ENCODE data around the gene PC.

DNA sequence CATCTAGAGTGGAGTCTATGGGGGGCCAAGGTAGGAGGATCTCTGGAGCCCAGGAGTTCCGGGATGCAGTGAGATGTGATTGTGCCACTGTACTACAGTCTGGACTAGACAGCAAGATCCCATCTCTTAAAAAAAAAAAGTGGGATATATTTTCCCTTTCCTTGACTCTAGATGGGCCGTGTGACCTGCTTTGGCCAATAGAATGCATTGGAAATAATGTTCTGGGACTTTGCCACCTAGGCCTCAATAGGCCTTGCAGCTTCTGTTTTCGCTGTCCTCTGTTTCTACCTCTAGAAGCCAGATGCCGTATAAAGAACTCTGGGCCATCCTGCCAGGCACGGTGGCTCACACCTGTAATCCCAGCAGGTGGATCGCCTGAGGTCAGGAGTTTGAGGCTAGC, 20.5 kb upstream of the PC start:
- TF ChIP-seq, protein P1, sequence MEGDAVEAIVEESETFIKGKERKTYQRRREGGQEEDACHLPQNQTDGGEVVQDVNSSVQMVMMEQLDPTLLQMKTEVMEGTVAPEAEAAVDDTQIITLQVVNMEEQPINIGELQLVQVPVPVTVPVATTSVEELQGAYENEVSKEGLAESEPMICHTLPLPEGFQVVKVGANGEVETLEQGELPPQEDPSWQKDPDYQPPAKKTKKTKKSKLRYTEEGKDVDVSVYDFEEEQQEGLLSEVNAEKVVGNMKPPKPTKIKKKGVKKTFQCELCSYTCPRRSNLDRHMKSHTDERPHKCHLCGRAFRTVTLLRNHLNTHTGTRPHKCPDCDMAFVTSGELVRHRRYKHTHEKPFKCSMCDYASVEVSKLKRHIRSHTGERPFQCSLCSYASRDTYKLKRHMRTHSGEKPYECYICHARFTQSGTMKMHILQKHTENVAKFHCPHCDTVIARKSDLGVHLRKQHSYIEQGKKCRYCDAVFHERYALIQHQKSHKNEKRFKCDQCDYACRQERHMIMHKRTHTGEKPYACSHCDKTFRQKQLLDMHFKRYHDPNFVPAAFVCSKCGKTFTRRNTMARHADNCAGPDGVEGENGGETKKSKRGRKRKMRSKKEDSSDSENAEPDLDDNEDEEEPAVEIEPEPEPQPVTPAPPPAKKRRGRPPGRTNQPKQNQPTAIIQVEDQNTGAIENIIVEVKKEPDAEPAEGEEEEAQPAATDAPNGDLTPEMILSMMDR (IDR thresholded peaks at IDR 0.05; ENCODE audit: poor library complexity) = no peak
- no peak for TF ChIP-seq EZH2phosphoT487 (IDR thresholded peaks at IDR 0.05; ENCODE audit: low read depth, severe bottlenecking, unreplicated experiment)

Data from hepatocyte (in vitro differentiated cells).